K562 (cell line): Measurements from ENCODE around the gene CNGA4. TPM values are rescaled to one million over a fixed set of nuclear protein-coding genes. Genes with fewer than 3 reads are reported as not detected.

Experiments used
- ATAC-seq: fragments of 200-7000 bp; cut with Tn5 transposase; 3 replicates; pipeline ENCODE4 v1.9.1; 2020; ENCODE audit warnings: moderate library complexity
- BruUV-seq: library from RNA; stranded (reverse); fragments of 400-500 nt; replicated peaks from 2 replicates; lab custom pipeline; 2021; lab: Mats Ljungman, UMichigan
- CTCF ChIA-PET: fragments of 300-600 bp; formaldehyde crosslinking; extraction: SDS; loops from one replicate; lab custom pipeline; 2021; ENCODE audit warnings: low intra/inter-chr PET ratio; lab: Yijun Ruan, JAX
- POLR2A ChIA-PET: fragments of 300-600, 350-650 bp; sonication (Branson Sonifier 250); formaldehyde crosslinking; extraction: SDS; loops from one replicate; lab custom pipeline; 2021; ENCODE audit warnings: antibody characterized with exemption, inconsistent platforms; lab: Yijun Ruan, JAX
- DNase-seq, 4 experiments: peaks; one replicate each; pipeline versions ENCODE4 v3.0.0 to v3.0.0-alpha.2; 2011 to 2018; ENCODE audit warnings: low spot score in 3 of 4, mixed read lengths in 3 of 4; ENCODE audit errors: extremely low read depth in 1 of 4
- FAIRE-seq: peaks from 2 replicates; lab custom pipeline; 2011; peaks lifted over from hg19 to GRCh38; lab: Jason Lieb, UNC
- H2AFZ ChIP-seq: 2 replicates; pipeline ENCODE4 v1.6.0; 2011; ENCODE audit warnings: low read depth, low read length, control low read depth, inconsistent platforms
- H3K27ac ChIP-seq: fragments of 200-600 bp; 3 replicates; pipeline ENCODE4 v1.8.0; 2011; ENCODE audit warnings: low read depth, mild to moderate bottlenecking, control low read depth, inconsistent platforms, low read length, moderate library complexity, mixed read lengths; ENCODE audit errors: extremely low read depth
- H3K27me3 ChIP-seq, 2 experiments: fragments of 300-600 bp in 1 of 2; 2 replicates in 1 of 2; 3 replicates in 1 of 2; pipeline versions ENCODE4 v1.6.0 to v1.8.0; 2011; ENCODE audit warnings: inconsistent platforms in 2 of 2, low read length in 2 of 2, mild to moderate bottlenecking in 1 of 2, mixed read lengths in 1 of 2, moderate library complexity in 1 of 2; ENCODE audit not compliant: control insufficient read depth in 2 of 2, insufficient read depth in 2 of 2
- H3K36me3 ChIP-seq: fragments of 300-600 bp; 3 replicates; pipeline ENCODE4 v1.8.0; 2011; ENCODE audit warnings: mild to moderate bottlenecking, low read length, inconsistent platforms; ENCODE audit not compliant: control insufficient read depth, insufficient read depth
- H3K4me1 ChIP-seq, 2 experiments: fragments of 200-600 bp in 1 of 2; replicated peaks in 1 of 2; 2 replicates in 1 of 2; 3 replicates in 1 of 2; pipeline versions ENCODE4 v1.5.1 to v1.8.0; 2011; ENCODE audit warnings: inconsistent platforms in 2 of 2, low read length in 2 of 2, mild to moderate bottlenecking in 1 of 2, mixed read lengths in 1 of 2, moderate library complexity in 1 of 2; ENCODE audit not compliant: control insufficient read depth in 2 of 2, insufficient read depth in 2 of 2
- H3K4me2 ChIP-seq: 2 replicates; pipeline ENCODE4 v1.6.1; 2011; ENCODE audit warnings: low read length, control low read depth, inconsistent platforms, mixed read lengths; ENCODE audit not compliant: insufficient read depth
- H3K4me3 ChIP-seq: fragments of 200-600 bp; sonication (generic), shearing (Covaris generic); 2 replicates; pipeline ENCODE4 v1.5.1; 2016; ENCODE audit warnings: control low read depth, inconsistent platforms
- H3K79me2 ChIP-seq: fragments of 200-600 bp; 3 replicates; pipeline ENCODE4 v1.8.0; 2011; ENCODE audit warnings: low read length, inconsistent platforms; ENCODE audit not compliant: control insufficient read depth, insufficient read depth
- H3K9ac ChIP-seq, 2 experiments: 2 replicates each; pipeline versions ENCODE4 v1.6.0 to v1.6.1; 2011; ENCODE audit warnings: low read depth in 2 of 2, low read length in 2 of 2, control low read depth in 1 of 2, inconsistent platforms in 1 of 2, mild to moderate bottlenecking in 1 of 2, mixed read lengths in 1 of 2; ENCODE audit not compliant: insufficient read depth in 1 of 2
- H3K9me1 ChIP-seq: one replicate; pipeline ENCODE4 v1.6.0; 2011; ENCODE audit warnings: inconsistent platforms, mild to moderate bottlenecking, low read length, moderate library complexity; ENCODE audit not compliant: control insufficient read depth, insufficient read depth
- H3K9me3 ChIP-seq: replicated peaks from 2 replicates; pipeline ENCODE4 v1.5.1; 2011; ENCODE audit warnings: low read depth, low read length, inconsistent platforms; ENCODE audit not compliant: control insufficient read depth, insufficient read depth
- H4K20me1 ChIP-seq: replicated peaks from 2 replicates; pipeline ENCODE4 v1.6.1; 2011; ENCODE audit warnings: low read length, inconsistent platforms, mixed read lengths; ENCODE audit not compliant: control insufficient read depth, insufficient read depth
- ILK ChIP-seq: fragments of 450-650 bp; IDR thresholded peaks from 2 replicates; pipeline ENCODE4 v1.6.1; 2016; ENCODE audit warnings: missing genetic modification characterization, low read depth, mild to moderate bottlenecking, missing compliant biosample characterization, moderate library complexity, borderline replicate concordance
- ZNF589 ChIP-seq: fragments of 200-800 bp; sonication (Bioruptor generic); IDR thresholded peaks from 2 replicates; pipeline ENCODE4 v1.6.1; 2016; ENCODE audit warnings: low read depth, missing genetic modification characterization, missing compliant biosample characterization
- WGBS: fragments of 100-300 bp; shearing (Covaris generic); methylation state at CpG from one replicate; pipeline ENCODE4 v1.1.6; 2016; ENCODE audit warnings: low coverage, mixed read lengths; ENCODE audit not compliant: insufficient coverage; ENCODE audit errors: missing lambda C conversion rate; 5-methylcytosine and 5-hydroxymethylcytosine counted together
- in situ Hi-C: fragments of 300-500 bp; cut with MboI; formaldehyde crosslinking; loops from 4 replicates; pipeline ENCODE4 v1.15.0; 2018; ENCODE audit warnings: inconsistent platforms, mixed read lengths
- intact Hi-C: fragments of 100-400 bp; cut with micrococcal nuclease; formaldehyde crosslinking; loops from 2 replicates; pipeline ENCODE4 v1.14.2; 2022
- polyA plus RNA-seq, 8 experiments: library from polyadenylated mRNA; depleted of rRNA in 4 of 8; stranded (reverse) in 5 of 8; unstranded in 3 of 8; fragments of >200 nt; fragmentation: Nextera tagmentation in 2 of 8; fragmentation: Illumina TruSeq in 1 of 8; extraction: Ambion mirVana in 2 of 8; extraction: Trizol in 1 of 8; gene quantifications; 2 replicates each; pipeline versions ENCODE4 v1.2.1 to v1.2.3, GENCODE V29; 2011 to 2014; ENCODE audit warnings: inconsistent platforms in 1 of 8, missing spikeins in 1 of 8
- total RNA-seq, 7 experiments: library from RNA; depleted of rRNA in 6 of 7; stranded (reverse); fragments of >200 nt in 6 of 7; fragmentation: Illumina TruSeq in 2 of 7; extraction: Trizol in 2 of 7; gene quantifications; 2 replicates each; pipeline versions ENCODE4 v1.2.1 to v1.2.3, GENCODE V29; 2011 to 2021; ENCODE audit warnings: low replicate concordance in 1 of 7

CNGA4 gene
- total and polyA plus RNA-seq, 9 of the 15 experiments (the other 6 are each of a cell fraction or from before 2014, with no cell fraction given) = 0.04 to 0.09 (median 0.06) TPM; not detected in 6

- H2AFZ ChIP-seq = no peak overlapping the region
- H3K9me3 ChIP-seq = no peaks in the 10 kb centered on the region
- H3K9me1 ChIP-seq = peaks cover 7% of the 10 kb centered on the region
- peaks cover 10% of the 10 kb centered on the region for H4K20me1 ChIP-seq
- H3K79me2 ChIP-seq = peaks cover 40% of the 10 kb centered on the region
- no peak overlapping the region for H3K27ac ChIP-seq
- H3K9ac ChIP-seq = no peak overlapping the region
- DNase-seq (no peak), FAIRE-seq (no peak), ATAC-seq (0 out of 3 replicates have a peak, but pooled peaks have one; percentile 15)
- intact Hi-C loops = no loop called here
- ChIA-PET CTCF (no interaction called here), POLR2A (interaction anchor here (2.6 kb wide), 1 partner anchor 10 kb away, joined by 11 read pairs; no protein-coding TSS in a partner anchor)
- BruUV-seq = no TSS peak
- no peak overlapping the region for H3K4me3 ChIP-seq
- no peak overlapping the region for H3K4me2 ChIP-seq
- in situ Hi-C loops = no loop called here
- WGBS = 85% methylated on average over 2 of the region's 2 CpGs
- TF ChIP-seq ZNF589 = no peak
- peaks cover 33% of the 10 kb centered on the region; the same call in 2 of the 3 replicates for H3K36me3 ChIP-seq
- no peaks in the 10 kb centered on the region for H3K27me3 ChIP-seq
- H3K4me1 ChIP-seq = peaks cover 5 to 33% of the 10 kb centered on the region in 2 experiments
Measured at GRCh38 chr11:6225896-6226295, 13.0 kb upstream of the CNGA4 start.

DNA sequence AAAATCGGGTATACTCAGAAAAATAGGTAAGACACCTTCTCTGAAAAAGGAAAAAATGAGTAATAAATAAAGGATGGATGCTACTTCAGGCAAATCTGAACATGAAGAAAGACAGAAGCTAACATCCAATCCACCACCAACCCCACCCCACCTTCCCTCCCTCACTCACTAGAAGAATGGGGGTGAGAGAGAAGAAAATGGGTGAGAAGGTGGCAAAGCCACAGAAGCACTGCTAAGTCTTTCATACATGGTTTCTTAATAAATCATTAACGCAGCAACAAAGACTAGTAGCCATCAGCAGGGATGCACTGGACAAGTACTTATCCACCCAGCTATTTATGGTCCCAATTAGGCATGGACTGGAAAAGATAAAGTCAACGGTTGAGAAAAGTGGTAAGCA, 10.4 kb upstream of the CNGA4 start:
- 30% methylated on average over 3 of the region's 3 CpGs for WGBS
- H2AFZ ChIP-seq = no peak overlapping the region
- TF ChIP-seq ILK (tag) = no peak
- TF ChIP-seq, all 486 proteins: peak for 0
- ATAC-seq = no peak
- BruUV-seq = no TSS peak
- no peak for FAIRE-seq
- no peaks in the 10 kb centered on the region for H3K27me3 ChIP-seq
- POLR2A ChIA-PET = interaction anchor here (0.9 kb wide), 1 partner anchor 16 kb away, joined by 3 read pairs; no protein-coding TSS in a partner anchor
- peaks cover 11% of the 10 kb centered on the region; the same call in 2 of the 3 replicates for H3K36me3 ChIP-seq
- H3K79me2 ChIP-seq = peaks cover 61% of the 10 kb centered on the region
- peaks cover 5 to 42% of the 10 kb centered on the region in 2 experiments for H3K4me1 ChIP-seq
- CTCF ChIA-PET = no interaction called here
- H3K9me3 ChIP-seq = no peaks in the 10 kb centered on the region
- intact Hi-C loops (no loop called here), in situ Hi-C loops (no loop called here)
- no peak overlapping the region for H3K9ac ChIP-seq
- no peak for DNase-seq
- peaks cover 7% of the 10 kb centered on the region for H3K9me1 ChIP-seq
- no peak overlapping the region for H3K4me3 ChIP-seq
- H3K4me2 ChIP-seq = no peak overlapping the region
- no peak overlapping the region for H3K27ac ChIP-seq
- H4K20me1 ChIP-seq = peaks cover 10% of the 10 kb centered on the region
